Right lobe of liver (tissue), 5 donors: Measurements from ENCODE around the gene SPATA7. TPM values are rescaled to one million over a fixed set of nuclear protein-coding genes. Genes with fewer than 3 reads are reported as not detected.

Source experiments
- total RNA-seq, 6 experiments: library from RNA; depleted of rRNA in 2 of 6; stranded (reverse); fragments of >200 nt in 2 of 6; fragmentation: NEBNext Ultra II Directional in 3 of 6; extraction: Animal tissue kit (Norgen Biotek cat#: 25700) in 3 of 6; gene quantifications; one replicate each; pipeline versions ENCODE4 v1.1.0 to v1.2.4, GENCODE V29; 2016 to 2023
- donor health status: DM: no; HTN: no; CAD: no.
- donor health status: DM: no; HTN: no; CAD: no.
- donor health status: DM: no; HTN: yes; CAD: no.
- donor health status: DM: no; HTN: yes; CAD: no.

The SPATA7 gene
- total RNA-seq, 6 experiments from 2014 or later, result 3.3 to 10.2 (median 5.6) TPM

Other genes with a start within 250 kb of the SPATA7 start
- not detected for gene KCNK10, start 62.4 kb upstream of the SPATA7 start, total RNA-seq
- 10 to 100 TPM in 4 of 6 experiments, 1 to 10 TPM in 2; 6.0 to 12.2 (median 10.3) TPM for gene PTPN21, start 169.3 kb downstream of the SPATA7 start, total RNA-seq
- 10 to 100 TPM; 37.2 to 52.5 (median 42.1) TPM for gene ZC3H14, start 177.4 kb downstream of the SPATA7 start, total RNA-seq